D721Med (cell line): Measurements from ENCODE around the gene TPO.

Experiments
- DNase-seq: peaks from one replicate; pipeline ENCODE4 v3.0.0; 2011; ENCODE audit warnings: low spot score; ENCODE audit not compliant: insufficient read length
- FAIRE-seq: peaks from 2 replicates; lab custom pipeline; 2011; peaks lifted over from hg19 to GRCh38; lab: Jason Lieb, UNC
- CTCF ChIP-seq: IDR thresholded peaks from 2 replicates; pipeline ENCODE4 v1.5.1; 2012; ENCODE audit warnings: mild to moderate bottlenecking, control low read depth; ENCODE audit not compliant: insufficient read depth; ENCODE audit errors: missing control alignments

The TPO gene

DNA sequence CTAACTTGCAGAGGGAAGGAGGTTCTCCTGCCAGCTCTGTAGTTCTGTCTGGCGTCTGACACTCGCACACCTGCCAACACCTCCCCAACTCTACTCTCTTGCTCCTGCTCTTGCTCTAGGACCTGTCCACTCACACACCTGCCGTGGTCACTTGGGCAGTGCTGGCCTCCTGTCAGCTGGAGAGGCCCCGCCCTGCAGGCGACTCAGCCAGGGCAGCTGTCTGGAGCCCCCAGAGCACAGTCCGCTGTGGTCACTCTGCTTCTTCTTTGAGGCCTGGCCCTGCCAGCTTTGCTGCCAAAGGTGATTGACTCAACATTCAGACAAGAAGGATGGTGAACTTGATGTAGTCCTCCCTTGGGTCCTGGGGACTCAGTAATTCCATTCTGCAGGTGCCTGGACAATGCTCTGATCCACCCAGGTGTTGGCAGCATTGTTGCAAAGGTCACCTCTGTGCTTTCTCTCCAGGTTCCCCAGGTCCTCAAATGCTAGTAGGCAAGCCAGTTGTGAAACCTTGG lies 18.7 kb downstream of the TPO start:
- DNase-seq = no peak
- TF ChIP-seq CTCF = no peak
- FAIRE-seq = no peak

- no peak for DNase-seq
- no peak for TF ChIP-seq CTCF
- no peak for FAIRE-seq
Observed at GRCh38 chr2:1432726-1433125, 19.5 kb downstream of the TPO start.

- DNase-seq (no peak), FAIRE-seq (no peak)
- TF ChIP-seq CTCF = no peak
Observed at GRCh38 chr2:1436369-1436768, 23.1 kb downstream of the TPO start.

DNA sequence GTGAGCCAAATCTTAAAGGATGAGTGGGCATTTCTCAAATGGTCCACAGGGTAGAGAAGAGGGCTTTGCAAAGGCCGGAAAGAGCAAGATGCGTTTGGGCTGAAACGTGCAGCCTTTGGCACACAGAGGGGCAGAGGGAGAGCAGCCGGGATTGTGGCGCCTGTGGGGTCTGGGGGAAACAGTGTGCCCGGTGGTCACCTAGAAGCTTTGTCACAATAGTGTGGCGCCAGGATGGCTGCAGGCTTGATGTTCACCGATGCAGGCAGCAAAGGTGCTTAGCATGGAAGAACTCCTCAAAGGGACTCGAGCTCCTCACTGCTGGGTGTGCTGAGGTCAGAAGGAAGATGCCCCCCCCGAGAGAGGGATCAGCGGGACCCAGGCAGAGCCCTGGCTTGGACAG lies 23.8 kb downstream of the TPO start:
- FAIRE-seq (no peak), DNase-seq (no peak)
- TF ChIP-seq CTCF = no peak

DNA sequence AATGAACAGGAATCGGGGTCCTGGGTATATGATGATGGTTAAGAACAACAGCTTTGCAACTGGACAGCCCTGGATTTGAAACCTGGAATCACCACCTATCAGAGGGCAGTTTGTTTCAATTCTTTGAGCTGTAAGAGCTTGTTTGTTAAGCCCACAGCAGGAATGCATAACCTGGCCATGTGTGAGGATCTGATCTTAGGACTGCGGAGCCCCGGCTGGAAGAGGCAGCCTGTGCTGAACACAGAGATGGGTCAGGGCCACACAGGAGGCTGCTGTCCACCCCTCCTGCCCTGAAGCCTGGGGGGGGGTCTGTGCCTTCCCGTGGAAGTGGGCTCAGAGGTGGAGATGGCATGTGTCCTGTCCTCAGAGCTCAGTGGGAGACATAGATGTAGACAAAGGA lies 24.3 kb downstream of the TPO start:
- DNase-seq (no peak), FAIRE-seq (no peak)
- TF ChIP-seq CTCF = no peak

GRCh38 chr2:1438972-1439371 lies 25.7 kb downstream of the TPO start:
- no peak for TF ChIP-seq CTCF
- DNase-seq (no peak), FAIRE-seq (no peak)

DNA sequence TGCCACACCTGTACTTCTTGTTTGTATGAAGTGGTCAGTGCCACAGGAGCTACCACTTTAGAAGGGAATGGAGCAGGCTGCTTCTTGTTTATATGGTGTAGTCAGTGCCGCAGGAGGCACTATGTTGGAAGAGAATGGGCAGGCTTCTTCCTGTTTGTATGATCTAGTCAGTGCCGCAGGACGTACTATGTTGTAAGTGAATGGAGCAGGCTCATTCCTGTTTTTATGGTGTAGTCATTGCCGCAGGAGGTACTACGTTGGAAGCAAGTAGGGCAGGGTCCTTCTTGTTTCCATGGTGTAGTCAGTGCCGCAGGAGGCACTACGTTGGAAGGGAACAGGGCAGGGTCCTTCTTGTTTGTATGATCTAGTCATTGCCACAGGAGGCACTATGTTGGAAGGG lies 27.3 kb downstream of the TPO start:
- no peak for TF ChIP-seq CTCF
- FAIRE-seq (no peak), DNase-seq (no peak)
